Measurements from ENCODE around the gene RFPL1.

RFPL1 gene

GRCh38 chr22:29458551-29458950 lies 20.2 kb downstream of the RFPL1 start:
- no peak overlapping the region for H3K14ac ChIP-seq (ENCODE audit: low read length)

GRCh38 chr22:29459773-29460172 lies 21.4 kb downstream of the RFPL1 start:
- Histone ChIP-seq H3K4ac (ENCODE audit: low read depth, low read length) (no peak overlapping the region), H2BK12ac (ENCODE audit: low read length) (no peak overlapping the region), H2BK120ac (ENCODE audit: insufficient read depth, low read length, poor library complexity) (no peak overlapping the region), H3K79me2 (ENCODE audit: control insufficient read depth, insufficient read depth, low read length, poor library complexity) (no peaks in the 10 kb centered on the region), H3K36me3 (ENCODE audit: control insufficient read depth in 1 of 2, insufficient read depth in 2 of 2, low read length in 2 of 2) (no peaks in the 10 kb centered on the region), H3K23ac (ENCODE audit: low read length) (no peak overlapping the region), H3K4me2 (ENCODE audit: low read length) (no peak overlapping the region), H4K91ac (ENCODE audit: low read depth, low read length) (no peak overlapping the region), H2AK5ac (ENCODE audit: low read length) (no peak overlapping the region), H4K12ac (ENCODE audit: low read depth, low read length) (no peak overlapping the region), H3K9me3 (ENCODE audit: insufficient read depth, low read depth, low read length) (no peaks in the 10 kb centered on the region), H2AFZ (ENCODE audit: insufficient read depth, low read length, poor library complexity) (no peak overlapping the region), H3K27ac (ENCODE audit: low read depth, low read length) (no peak overlapping the region), H3K79me1 (ENCODE audit: low read length) (no peaks in the 10 kb centered on the region), H3K27me3 (ENCODE audit: insufficient read depth, low read length) (no peaks in the 10 kb centered on the region), H3K4me1 (ENCODE audit: control insufficient read depth in 1 of 2, insufficient read depth in 2 of 2, low read length in 2 of 2) (peaks cover 0 to 3% of the 10 kb centered on the region in 2 experiments), H3K4me3 (ENCODE audit: low read depth, low read length) (no peak overlapping the region), H4K8ac (ENCODE audit: low read depth, low read length) (no peak overlapping the region), H3K14ac (ENCODE audit: low read length) (no peak overlapping the region), H3K9ac (ENCODE audit: low read length) (no peak overlapping the region), H3K18ac (ENCODE audit: low read length) (no peak overlapping the region), H2BK5ac (ENCODE audit: low read depth, low read length, poor library complexity) (no peak overlapping the region)
- no CpG with 5 or more reads among the region's 9 CpGs for WGBS (ENCODE audit: extremely low coverage, insufficient coverage, insufficient read length)
- DNase-seq: no peak

More at GRCh38 chr22:29458551-29458950, 20.2 kb downstream of the RFPL1 start:
- no peak overlapping the region for H3K4me3 ChIP-seq (ENCODE audit: low read depth, low read length)
- H3K27ac ChIP-seq (ENCODE audit: low read depth, low read length): no peak overlapping the region
- no peaks in the 10 kb centered on the region for H3K36me3 ChIP-seq (ENCODE audit: control insufficient read depth in 1 of 2, insufficient read depth in 2 of 2, low read length in 2 of 2)
- H4K91ac ChIP-seq (ENCODE audit: low read depth, low read length): no peak overlapping the region
- no peak overlapping the region for H3K23ac ChIP-seq (ENCODE audit: low read length)
- H2BK120ac ChIP-seq (ENCODE audit: insufficient read depth, low read length, poor library complexity): no peak overlapping the region
- no peak overlapping the region for H2AK5ac ChIP-seq (ENCODE audit: low read length)
- DNase-seq: no peak
- no peak overlapping the region for H2AFZ ChIP-seq (ENCODE audit: insufficient read depth, low read length, poor library complexity)
- H3K4me2 ChIP-seq (ENCODE audit: low read length): no peak overlapping the region
- peaks cover 0 to 1% of the 10 kb centered on the region in 2 experiments for H3K4me1 ChIP-seq (ENCODE audit: control insufficient read depth in 1 of 2, insufficient read depth in 2 of 2, low read length in 2 of 2)
- H3K79me1 ChIP-seq (ENCODE audit: low read length): no peaks in the 10 kb centered on the region
- no peak overlapping the region for H2BK12ac ChIP-seq (ENCODE audit: low read length)
- no peak overlapping the region for H3K9ac ChIP-seq (ENCODE audit: low read length)
- no peaks in the 10 kb centered on the region for H3K79me2 ChIP-seq (ENCODE audit: control insufficient read depth, insufficient read depth, low read length, poor library complexity)
- H4K8ac ChIP-seq (ENCODE audit: low read depth, low read length): no peak overlapping the region
- no peak overlapping the region for H2BK5ac ChIP-seq (ENCODE audit: low read depth, low read length, poor library complexity)
- no peak overlapping the region for H3K18ac ChIP-seq (ENCODE audit: low read length)
- no peak overlapping the region for H4K12ac ChIP-seq (ENCODE audit: low read depth, low read length)
- no peaks in the 10 kb centered on the region for H3K9me3 ChIP-seq (ENCODE audit: insufficient read depth, low read depth, low read length)
- no peak overlapping the region for H3K4ac ChIP-seq (ENCODE audit: low read depth, low read length)
- no peaks in the 10 kb centered on the region for H3K27me3 ChIP-seq (ENCODE audit: insufficient read depth, low read length)

- WGBS (ENCODE audit: extremely low coverage, insufficient coverage, insufficient read length): no CpG with 5 or more reads among the region's 5 CpGs
- H3K9me3 ChIP-seq (ENCODE audit: insufficient read depth, low read depth, low read length): no peaks in the 10 kb centered on the region
Measured at GRCh38 chr22:29461263-29461662, 22.9 kb downstream of the RFPL1 start.

GRCh38 chr22:29463629-29464028 lies 25.2 kb downstream of the RFPL1 start:
- Histone ChIP-seq H3K79me2 (ENCODE audit: control insufficient read depth, insufficient read depth, low read length, poor library complexity) (no peaks in the 10 kb centered on the region), H3K4ac (ENCODE audit: low read depth, low read length) (no peak overlapping the region), H3K36me3 (ENCODE audit: control insufficient read depth in 1 of 2, insufficient read depth in 2 of 2, low read length in 2 of 2) (no peaks in the 10 kb centered on the region), H3K27me3 (ENCODE audit: insufficient read depth, low read length) (no peaks in the 10 kb centered on the region), H2BK5ac (ENCODE audit: low read depth, low read length, poor library complexity) (no peak overlapping the region), H3K14ac (ENCODE audit: low read length) (no peak overlapping the region), H3K9ac (ENCODE audit: low read length) (no peak overlapping the region), H4K91ac (ENCODE audit: low read depth, low read length) (no peak overlapping the region), H4K12ac (ENCODE audit: low read depth, low read length) (no peak overlapping the region), H3K23ac (ENCODE audit: low read length) (no peak overlapping the region), H3K79me1 (ENCODE audit: low read length) (no peaks in the 10 kb centered on the region), H3K4me3 (ENCODE audit: low read depth, low read length) (no peak overlapping the region), H3K18ac (ENCODE audit: low read length) (no peak overlapping the region), H2BK120ac (ENCODE audit: insufficient read depth, low read length, poor library complexity) (no peak overlapping the region), H4K8ac (ENCODE audit: low read depth, low read length) (no peak overlapping the region), H3K9me3 (ENCODE audit: insufficient read depth, low read depth, low read length) (no peaks in the 10 kb centered on the region), H2AK5ac (ENCODE audit: low read length) (no peak overlapping the region), H3K4me2 (ENCODE audit: low read length) (no peak overlapping the region), H2BK12ac (ENCODE audit: low read length) (no peak overlapping the region), H2AFZ (ENCODE audit: insufficient read depth, low read length, poor library complexity) (no peak overlapping the region), H3K4me1 (ENCODE audit: control insufficient read depth in 1 of 2, insufficient read depth in 2 of 2, low read length in 2 of 2) (peaks cover 0 to 3% of the 10 kb centered on the region in 2 experiments), H3K27ac (ENCODE audit: low read depth, low read length) (no peak overlapping the region)
- WGBS (ENCODE audit: extremely low coverage, insufficient coverage, insufficient read length): no CpG with 5 or more reads among the region's 7 CpGs
- no peak for DNase-seq

More at GRCh38 chr22:29461263-29461662, 22.9 kb downstream of the RFPL1 start:
- H3K4me2 ChIP-seq (ENCODE audit: low read length): no peak overlapping the region
- H2BK5ac ChIP-seq (ENCODE audit: low read depth, low read length, poor library complexity): no peak overlapping the region
- no peaks in the 10 kb centered on the region for H3K27me3 ChIP-seq (ENCODE audit: insufficient read depth, low read length)
- H3K27ac ChIP-seq (ENCODE audit: low read depth, low read length): no peak overlapping the region
- H3K4ac ChIP-seq (ENCODE audit: low read depth, low read length): no peak overlapping the region
- no peak overlapping the region for H2BK120ac ChIP-seq (ENCODE audit: insufficient read depth, low read length, poor library complexity)
- H4K8ac ChIP-seq (ENCODE audit: low read depth, low read length): no peak overlapping the region
- no peak overlapping the region for H3K23ac ChIP-seq (ENCODE audit: low read length)
- no peak overlapping the region for H3K4me3 ChIP-seq (ENCODE audit: low read depth, low read length)
- no peaks in the 10 kb centered on the region for H3K79me1 ChIP-seq (ENCODE audit: low read length)
- no peak for DNase-seq
- no peak overlapping the region for H2AK5ac ChIP-seq (ENCODE audit: low read length)
- H2BK12ac ChIP-seq (ENCODE audit: low read length): no peak overlapping the region
- no peaks in the 10 kb centered on the region for H3K79me2 ChIP-seq (ENCODE audit: control insufficient read depth, insufficient read depth, low read length, poor library complexity)
- H3K9ac ChIP-seq (ENCODE audit: low read length): no peak overlapping the region
- H3K4me1 ChIP-seq (ENCODE audit: control insufficient read depth in 1 of 2, insufficient read depth in 2 of 2, low read length in 2 of 2): peaks cover 0 to 3% of the 10 kb centered on the region in 2 experiments
- H3K14ac ChIP-seq (ENCODE audit: low read length): no peak overlapping the region
- no peaks in the 10 kb centered on the region for H3K36me3 ChIP-seq (ENCODE audit: control insufficient read depth in 1 of 2, insufficient read depth in 2 of 2, low read length in 2 of 2)
- no peak overlapping the region for H4K12ac ChIP-seq (ENCODE audit: low read depth, low read length)
- no peak overlapping the region for H4K91ac ChIP-seq (ENCODE audit: low read depth, low read length)
- no peak overlapping the region for H2AFZ ChIP-seq (ENCODE audit: insufficient read depth, low read length, poor library complexity)
- no peak overlapping the region for H3K18ac ChIP-seq (ENCODE audit: low read length)
